SHP77 (cell line): ENCODE measurements around the gene IFI16.

Experiments used
- DNase-seq, 2 experiments: peaks; one replicate each; lab custom pipeline; 2025; lab: John Stamatoyannopoulos, UW

IFI16 gene

GRCh38 chr1:159065106-159065505, 55.4 kb downstream of the IFI16 start:
- DNase-seq: no peak

- no peak for DNase-seq
Measured at GRCh38 chr1:159066108-159066507, 56.4 kb downstream of the IFI16 start.

GRCh38 chr1:159067699-159068621, 58.3 kb downstream of the IFI16 start:
- DNase-seq: no peak

- DNase-seq: no peak
Measured at GRCh38 chr1:159068886-159069285, 59.2 kb downstream of the IFI16 start.

- peak; percentile 49 to 55 for DNase-seq
Measured at GRCh38 chr1:159071970-159072582, 62.4 kb downstream of the IFI16 start.

- DNase-seq: no peak
Measured at GRCh38 chr1:159076438-159077119, 66.9 kb downstream of the IFI16 start, which contains the start of gene AIM2. Gene AIM2, minus strand, starts transcription at chr1:159076766. Its CDS starts 3,267 bp downstream, at chr1:159073499.

GRCh38 chr1:159077120-159077961, 67.6 kb downstream of the IFI16 start:
- DNase-seq: no peak

GRCh38 chr1:159079525-159079924, 69.8 kb downstream of the IFI16 start:
- no peak for DNase-seq

GRCh38 chr1:159081626-159082025, 71.9 kb downstream of the IFI16 start:
- no peak for DNase-seq

- DNase-seq: no peak
Measured at GRCh38 chr1:159083013-159083412, 73.3 kb downstream of the IFI16 start.

- no peak for DNase-seq
Measured at GRCh38 chr1:159084152-159084551, 74.4 kb downstream of the IFI16 start.

- no peak for DNase-seq
Measured at GRCh38 chr1:159084867-159085266, 75.2 kb downstream of the IFI16 start.

GRCh38 chr1:159088050-159088449, 78.3 kb downstream of the IFI16 start:
- no peak for DNase-seq

GRCh38 chr1:159088546-159089183, 79.0 kb downstream of the IFI16 start:
- no peak for DNase-seq

- no peak for DNase-seq
Measured at GRCh38 chr1:159089184-159089791, 79.6 kb downstream of the IFI16 start.

- no peak for DNase-seq
Measured at GRCh38 chr1:159090286-159091179, 80.8 kb downstream of the IFI16 start.

GRCh38 chr1:159091180-159091560, 81.5 kb downstream of the IFI16 start:
- no peak for DNase-seq

GRCh38 chr1:159091607-159092031, 81.9 kb downstream of the IFI16 start:
- no peak for DNase-seq

GRCh38 chr1:159092036-159092760, 82.5 kb downstream of the IFI16 start:
- DNase-seq: no peak
